HCT116 (cell line): Measurements from ENCODE around the gene NOS1. TPM values are rescaled to one million over a fixed set of nuclear protein-coding genes. Genes with fewer than 3 reads are reported as not detected.
"Not testable (repeated sequence)": the region's sequence is repeated elsewhere in the genome, so short reads cannot be mapped to it uniquely, and the experiment has no call there.

Source experiments
- ATAC-seq: fragments of 200-7000 bp; cut with Tn5 transposase; 2 replicates; pipeline ENCODE4 v1.9.1; 2020; ENCODE audit warnings: mild to moderate bottlenecking, moderate library complexity
- BruUV-seq: library from RNA; stranded (reverse); fragments of 400-500 nt; replicated peaks from 2 replicates; lab custom pipeline; 2021; lab: Mats Ljungman, UMichigan
- CTCF ChIA-PET: fragments of 300-600 bp; sonication (Branson Sonifier 250); formaldehyde crosslinking; loops from one replicate; lab custom pipeline; 2021; ENCODE audit warnings: antibody characterized with exemption; lab: Charles Lee
- POLR2A ChIA-PET: fragments of 300-600, 350-600 bp; sonication (Branson Sonifier 250); formaldehyde crosslinking; loops from one replicate; lab custom pipeline; 2021; ENCODE audit warnings: antibody characterized with exemption; lab: Charles Lee
- RAD21 ChIA-PET, 2 experiments: fragments of 300-600 bp; sonication (Branson Sonifier 250); formaldehyde crosslinking; loops; one replicate each; lab custom pipeline; 2023; ENCODE audit warnings: low total read pairs in 2 of 2; ENCODE audit not compliant: uncharacterized antibody in 2 of 2, unreplicated experiment in 2 of 2, low non-redundant PET in 1 of 2; lab: Charles Lee
- DNase-seq: peaks from one replicate; pipeline ENCODE4 v3.0.0-alpha.2; 2010; ENCODE audit warnings: low read depth, low spot score
- H2AFZ ChIP-seq: fragments of 200-600 bp; shearing (Covaris generic), sonication (generic); 2 replicates; pipeline ENCODE4 v1.6.1; 2017; ENCODE audit warnings: low read depth, mixed run types, mixed read lengths, antibody characterized with exemption, low read length; ENCODE audit not compliant: poor library complexity, severe bottlenecking
- H3K27ac ChIP-seq: 2 replicates; pipeline ENCODE4 v1.5.1; 2012; ENCODE audit warnings: low read depth, low read length
- H3K27me3 ChIP-seq: fragments of 200-600 bp; sonication (generic); 2 replicates; pipeline ENCODE4 v1.6.1; 2016; ENCODE audit warnings: mixed run types, low read length, mixed read lengths; ENCODE audit not compliant: insufficient read depth
- H3K36me3 ChIP-seq, 2 experiments: fragments of 200-500 bp in 1 of 2; fragments of 200-600 bp in 1 of 2; sonication (Bioruptor generic) in 1 of 2; sonication (generic) in 1 of 2; 2 replicates each; pipeline versions ENCODE4 v1.5.1 to v1.6.1; 2014 to 2016; ENCODE audit warnings: low read length in 2 of 2, inconsistent platforms in 1 of 2, mixed read lengths in 1 of 2, mixed run types in 1 of 2; ENCODE audit not compliant: insufficient read depth in 2 of 2, control insufficient read depth in 1 of 2
- H3K4me1 ChIP-seq, 2 experiments: fragments of 200-600 bp in 1 of 2; sonication (generic) in 1 of 2; 2 replicates each; pipeline versions ENCODE4 v1.5.1 to v1.6.1; 2012 to 2017; ENCODE audit warnings: low read length in 2 of 2, inconsistent platforms in 1 of 2, mild to moderate bottlenecking in 1 of 2, mixed read lengths in 1 of 2, mixed run types in 1 of 2, moderate library complexity in 1 of 2; ENCODE audit not compliant: insufficient read depth in 2 of 2, control insufficient read depth in 1 of 2
- H3K4me2 ChIP-seq: fragments of 200-600 bp; sonication (generic); 2 replicates; pipeline ENCODE4 v1.6.1; 2017; ENCODE audit warnings: mixed run types, low read length, mixed read lengths
- H3K4me3 ChIP-seq, 2 experiments: fragments of 200-600 bp in 1 of 2; sonication (generic) in 1 of 2; replicated peaks in 1 of 2; 2 replicates each; pipeline ENCODE4 v1.5.1; 2011 to 2016; ENCODE audit warnings: low read length in 2 of 2, control low read depth in 1 of 2, low read depth in 1 of 2, mild to moderate bottlenecking in 1 of 2, mixed read lengths in 1 of 2, mixed run types in 1 of 2
- H3K79me2 ChIP-seq: fragments of 200-600 bp; sonication (generic); 2 replicates; pipeline ENCODE4 v1.6.1; 2017; ENCODE audit warnings: mild to moderate bottlenecking, mixed run types, low read length, moderate library complexity, mixed read lengths; ENCODE audit not compliant: insufficient read depth
- H3K9ac ChIP-seq: fragments of 200-600 bp; sonication (generic); 2 replicates; pipeline ENCODE4 v1.6.1; 2016; ENCODE audit warnings: low read length, mixed read lengths
- H3K9me2 ChIP-seq: fragments of 200-600 bp; sonication (generic), shearing (Covaris generic); 2 replicates; pipeline ENCODE4 v1.6.1; 2017; ENCODE audit warnings: mixed run types, mild to moderate bottlenecking, moderate library complexity; ENCODE audit not compliant: insufficient read depth
- H3K9me3 ChIP-seq, 2 experiments: fragments of 200-500 bp in 1 of 2; fragments of 200-600 bp in 1 of 2; sonication (Bioruptor generic) in 1 of 2; sonication (generic) in 1 of 2; 2 replicates each; pipeline ENCODE4 v1.6.1; 2014 to 2017; ENCODE audit warnings: low read length in 2 of 2, mixed read lengths in 2 of 2, inconsistent platforms in 1 of 2, low read depth in 1 of 2, mild to moderate bottlenecking in 1 of 2, mixed run types in 1 of 2, moderate library complexity in 1 of 2; ENCODE audit not compliant: control insufficient read depth in 1 of 2, insufficient read depth in 1 of 2
- H4K20me1 ChIP-seq: fragments of 200-600 bp; sonication (generic), shearing (Covaris generic); 2 replicates; pipeline ENCODE4 v1.6.1; 2017; ENCODE audit warnings: mixed run types, mild to moderate bottlenecking, moderate library complexity; ENCODE audit not compliant: insufficient read depth
- ATF3 ChIP-seq: IDR thresholded peaks from 2 replicates; pipeline ENCODE4 v1.6.1; 2012
- EZH2phosphoT487 ChIP-seq: fragments of 200-600 bp; IDR thresholded peaks from 2 replicates; pipeline ENCODE4 v1.6.1; 2018; ENCODE audit warnings: antibody characterized with exemption, borderline replicate concordance
- FOSL1 ChIP-seq: IDR thresholded peaks from 2 replicates; pipeline ENCODE4 v1.6.1; 2012; ENCODE audit warnings: low read depth
- JUND ChIP-seq: IDR thresholded peaks from 2 replicates; pipeline ENCODE4 v1.6.1; 2012
- POLR2A ChIP-seq: IDR thresholded peaks from 2 replicates; pipeline ENCODE4 v1.7.0; 2011; ENCODE audit warnings: borderline replicate concordance; ENCODE audit not compliant: insufficient read depth, insufficient read length; ENCODE audit errors: extremely low read depth
- SIN3A ChIP-seq: IDR thresholded peaks from 2 replicates; pipeline ENCODE4 v1.6.1; 2012; ENCODE audit warnings: low read depth
- intact Hi-C: fragments of 100-400 bp; cut with micrococcal nuclease; formaldehyde crosslinking; loops from 2 replicates; pipeline ENCODE4 v1.10.0; 2022
- total RNA-seq: library from RNA; stranded (reverse); gene quantifications from one replicate; pipeline ENCODE4 v1.2.1, GENCODE V29; 2021; ENCODE audit not compliant: unreplicated experiment
- TF ChIP-seq, protein P1 (sequence below): IDR thresholded peaks from 2 replicates; pipeline ENCODE4 v1.6.1; 2012

NOS1 gene
- total RNA-seq, 1 experiment from 2014 or later, result 0.22 TPM

- POLR2A ChIA-PET, result interaction anchor here (0.6 kb wide), 1 partner anchor 16 kb away, joined by 3 read pairs; no protein-coding TSS in a partner anchor
- CTCF ChIA-PET, result interaction anchor here (0.6 kb wide), 1 partner anchor 108 kb away, joined by 7 read pairs; no protein-coding TSS in a partner anchor
- Histone ChIP-seq H3K4me2 (peak overlapping the region; percentile 54), H3K4me1 (peaks cover 7 to 25% of the 10 kb centered on the region in 2 experiments; a peak in 3 of 4 replicates), H3K4me3 (0 out of 4 replicates have a peak overlapping the region, but pooled peaks of 1 of the 2 experiments have one; percentile 17), H2AFZ (peak overlapping the region; percentile 41)
- H3K27me3 ChIP-seq, H3K9me2 ChIP-seq, H4K20me1 ChIP-seq, H3K36me3 ChIP-seq, DNase-seq, H3K9me3 ChIP-seq, BruUV-seq, H3K9ac ChIP-seq, intact Hi-C loops, RAD21 ChIA-PET, H3K27ac ChIP-seq, ATAC-seq, H3K79me2 ChIP-seq: not testable (repeated sequence)
- TF ChIP-seq JUND (peak; percentile 30; the same call in 1 of the 2 replicates), FOSL1 (peak; percentile 47; the same call in 1 of the 2 replicates)
Observed at GRCh38 chr12:117195027-117195426, 166.4 kb downstream of the NOS1 start.

- Histone ChIP-seq H3K4me1 (peaks cover 11 to 31% of the 10 kb centered on the region in 2 experiments; a peak in 3 of 4 replicates), H3K9ac (no peak overlapping the region), H4K20me1 (no peaks in the 10 kb centered on the region), H3K9me3 (peaks cover 0 to 4% of the 10 kb centered on the region in 2 experiments; a peak in 1 of 4 replicates), H3K9me2 (no peaks in the 10 kb centered on the region), H2AFZ (no peak overlapping the region), H3K36me3 (no peaks in the 10 kb centered on the region), H3K79me2 (peaks cover 10% of the 10 kb centered on the region)
- no TSS peak for BruUV-seq
- TF ChIP-seq EZH2phosphoT487 (no peak), ATF3 (no peak), POLR2A (no peak), FOSL1 (no peak), SIN3A (no peak)
- TF ChIP-seq, protein P1, sequence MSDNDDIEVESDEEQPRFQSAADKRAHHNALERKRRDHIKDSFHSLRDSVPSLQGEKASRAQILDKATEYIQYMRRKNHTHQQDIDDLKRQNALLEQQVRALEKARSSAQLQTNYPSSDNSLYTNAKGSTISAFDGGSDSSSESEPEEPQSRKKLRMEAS, result no peak
- TF ChIP-seq, all 23 proteins: peak for 0
- DNase-seq (no peak), ATAC-seq (no peak)
- H3K27ac ChIP-seq, result no peak overlapping the region
- no peaks in the 10 kb centered on the region for H3K27me3 ChIP-seq
- CTCF ChIA-PET, result no interaction called here
- H3K4me2 ChIP-seq, result no peak overlapping the region
- POLR2A ChIA-PET, result no interaction called here
- intact Hi-C loops, result no loop called here
- RAD21 ChIA-PET, result no interaction called here
- H3K4me3 ChIP-seq, result no peak overlapping the region
Observed at GRCh38 chr12:117193903-117194302, 167.5 kb downstream of the NOS1 start.

- H3K9me2 ChIP-seq, CTCF ChIA-PET, H3K36me3 ChIP-seq, RAD21 ChIA-PET, POLR2A ChIA-PET, H3K27me3 ChIP-seq, H2AFZ ChIP-seq, H3K9me3 ChIP-seq, intact Hi-C loops, H4K20me1 ChIP-seq, ATAC-seq, DNase-seq, H3K27ac ChIP-seq, BruUV-seq, H3K4me3 ChIP-seq, H3K9ac ChIP-seq: not testable (repeated sequence)
- H3K79me2 ChIP-seq, result peaks cover 21% of the 10 kb centered on the region
- H3K4me2 ChIP-seq, result peak overlapping the region; percentile 28; the same call in 1 of the 2 replicates
- H3K4me1 ChIP-seq, result peaks cover 13 to 33% of the 10 kb centered on the region in 2 experiments; a peak in 3 of 4 replicates
Observed at GRCh38 chr12:117192581-117192980, 168.8 kb downstream of the NOS1 start.
